Measurements from ENCODE around the gene FAM234B. TPM values are rescaled to one million over a fixed set of nuclear protein-coding genes. Genes with fewer than 3 reads are reported as not detected.

Gene FAM234B
- polyA plus RNA-seq, 1 donor from 2014 or later, result 20.5 TPM

DNA sequence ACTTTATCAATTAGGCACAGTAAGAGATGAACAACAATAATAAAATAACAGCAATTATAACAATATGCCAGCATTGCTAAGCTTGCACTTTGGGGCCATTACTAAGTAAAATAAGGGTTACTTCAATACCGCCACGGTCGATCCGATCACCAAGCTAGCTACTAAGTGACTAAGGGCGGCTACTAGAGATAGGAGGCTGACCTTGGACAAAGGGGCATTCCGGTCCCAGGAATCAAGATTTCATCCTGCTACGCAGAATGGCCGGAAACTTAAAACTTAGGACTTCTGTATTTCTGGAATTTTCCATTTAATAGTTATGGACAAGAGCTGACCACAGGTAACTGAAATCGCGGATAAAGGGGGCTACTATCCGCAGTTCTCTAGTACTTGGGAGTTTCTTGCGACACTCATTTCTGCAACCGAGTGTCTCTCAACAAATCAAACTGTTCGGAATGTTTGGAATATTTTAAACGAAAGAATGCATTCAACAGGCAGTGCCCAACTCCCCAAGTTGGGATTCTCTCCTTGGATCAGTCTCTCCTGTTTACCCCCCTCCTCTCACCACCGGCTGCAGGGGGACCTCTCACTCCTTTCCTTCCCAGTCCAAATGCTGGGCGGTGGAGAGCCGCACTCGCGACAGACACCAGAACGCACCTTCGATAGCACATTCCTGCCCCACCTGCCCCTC is 44.8 kb upstream of the FAM234B start:
- no peak overlapping the region for H3K27ac ChIP-seq (ENCODE audit: low read length)
- no peaks in the 10 kb centered on the region for H3K27me3 ChIP-seq (ENCODE audit: insufficient read depth, low read depth, low read length)
- H3K9ac ChIP-seq (ENCODE audit: low read length), result peak overlapping the region; percentile 65
- peak overlapping the region; percentile 56 for H2AFZ ChIP-seq (ENCODE audit: low read depth, low read length)
- no peaks in the 10 kb centered on the region for H3K9me3 ChIP-seq (ENCODE audit: low read length)
- H3K79me2 ChIP-seq (replicated peaks; ENCODE audit: insufficient read depth, low read length), result no peaks in the 10 kb centered on the region
- no peak overlapping the region for H3K4me2 ChIP-seq (ENCODE audit: low read length)
- no peaks in the 10 kb centered on the region for H3F3A ChIP-seq (ENCODE audit: insufficient read depth, low read length, poor library complexity, severe bottlenecking)
- peak overlapping the region; percentile 84 for H3K4me3 ChIP-seq (ENCODE audit: low read length)
- H3K36me3 ChIP-seq (ENCODE audit: insufficient read depth, low read length), result no peaks in the 10 kb centered on the region
- H4K20me1 ChIP-seq (ENCODE audit: insufficient read depth), result no peaks in the 10 kb centered on the region
- TF ChIP-seq EZH2 (IDR thresholded peaks at IDR 0.05; ENCODE audit: borderline replicate concordance, insufficient read depth, low read length, poor library complexity, severe bottlenecking) (no peak), TAF1 (IDR thresholded peaks at IDR 0.05; ENCODE audit: low read depth) (no peak), MXI1 (conservative IDR thresholded peaks at IDR 0.05; ENCODE audit: poor library complexity, severe bottlenecking) (no peak)
- TF ChIP-seq, protein P1, sequence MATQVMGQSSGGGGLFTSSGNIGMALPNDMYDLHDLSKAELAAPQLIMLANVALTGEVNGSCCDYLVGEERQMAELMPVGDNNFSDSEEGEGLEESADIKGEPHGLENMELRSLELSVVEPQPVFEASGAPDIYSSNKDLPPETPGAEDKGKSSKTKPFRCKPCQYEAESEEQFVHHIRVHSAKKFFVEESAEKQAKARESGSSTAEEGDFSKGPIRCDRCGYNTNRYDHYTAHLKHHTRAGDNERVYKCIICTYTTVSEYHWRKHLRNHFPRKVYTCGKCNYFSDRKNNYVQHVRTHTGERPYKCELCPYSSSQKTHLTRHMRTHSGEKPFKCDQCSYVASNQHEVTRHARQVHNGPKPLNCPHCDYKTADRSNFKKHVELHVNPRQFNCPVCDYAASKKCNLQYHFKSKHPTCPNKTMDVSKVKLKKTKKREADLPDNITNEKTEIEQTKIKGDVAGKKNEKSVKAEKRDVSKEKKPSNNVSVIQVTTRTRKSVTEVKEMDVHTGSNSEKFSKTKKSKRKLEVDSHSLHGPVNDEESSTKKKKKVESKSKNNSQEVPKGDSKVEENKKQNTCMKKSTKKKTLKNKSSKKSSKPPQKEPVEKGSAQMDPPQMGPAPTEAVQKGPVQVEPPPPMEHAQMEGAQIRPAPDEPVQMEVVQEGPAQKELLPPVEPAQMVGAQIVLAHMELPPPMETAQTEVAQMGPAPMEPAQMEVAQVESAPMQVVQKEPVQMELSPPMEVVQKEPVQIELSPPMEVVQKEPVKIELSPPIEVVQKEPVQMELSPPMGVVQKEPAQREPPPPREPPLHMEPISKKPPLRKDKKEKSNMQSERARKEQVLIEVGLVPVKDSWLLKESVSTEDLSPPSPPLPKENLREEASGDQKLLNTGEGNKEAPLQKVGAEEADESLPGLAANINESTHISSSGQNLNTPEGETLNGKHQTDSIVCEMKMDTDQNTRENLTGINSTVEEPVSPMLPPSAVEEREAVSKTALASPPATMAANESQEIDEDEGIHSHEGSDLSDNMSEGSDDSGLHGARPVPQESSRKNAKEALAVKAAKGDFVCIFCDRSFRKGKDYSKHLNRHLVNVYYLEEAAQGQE (IDR thresholded peaks at IDR 0.05; ENCODE audit: borderline replicate concordance), result no peak
- TF ChIP-seq, protein P2, sequence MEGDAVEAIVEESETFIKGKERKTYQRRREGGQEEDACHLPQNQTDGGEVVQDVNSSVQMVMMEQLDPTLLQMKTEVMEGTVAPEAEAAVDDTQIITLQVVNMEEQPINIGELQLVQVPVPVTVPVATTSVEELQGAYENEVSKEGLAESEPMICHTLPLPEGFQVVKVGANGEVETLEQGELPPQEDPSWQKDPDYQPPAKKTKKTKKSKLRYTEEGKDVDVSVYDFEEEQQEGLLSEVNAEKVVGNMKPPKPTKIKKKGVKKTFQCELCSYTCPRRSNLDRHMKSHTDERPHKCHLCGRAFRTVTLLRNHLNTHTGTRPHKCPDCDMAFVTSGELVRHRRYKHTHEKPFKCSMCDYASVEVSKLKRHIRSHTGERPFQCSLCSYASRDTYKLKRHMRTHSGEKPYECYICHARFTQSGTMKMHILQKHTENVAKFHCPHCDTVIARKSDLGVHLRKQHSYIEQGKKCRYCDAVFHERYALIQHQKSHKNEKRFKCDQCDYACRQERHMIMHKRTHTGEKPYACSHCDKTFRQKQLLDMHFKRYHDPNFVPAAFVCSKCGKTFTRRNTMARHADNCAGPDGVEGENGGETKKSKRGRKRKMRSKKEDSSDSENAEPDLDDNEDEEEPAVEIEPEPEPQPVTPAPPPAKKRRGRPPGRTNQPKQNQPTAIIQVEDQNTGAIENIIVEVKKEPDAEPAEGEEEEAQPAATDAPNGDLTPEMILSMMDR (IDR thresholded peaks at IDR 0.05; ENCODE audit: poor library complexity, severe bottlenecking), result no peak
- H3K9me2 ChIP-seq (ENCODE audit: insufficient read depth, low read length), result no peaks in the 10 kb centered on the region

DNA sequence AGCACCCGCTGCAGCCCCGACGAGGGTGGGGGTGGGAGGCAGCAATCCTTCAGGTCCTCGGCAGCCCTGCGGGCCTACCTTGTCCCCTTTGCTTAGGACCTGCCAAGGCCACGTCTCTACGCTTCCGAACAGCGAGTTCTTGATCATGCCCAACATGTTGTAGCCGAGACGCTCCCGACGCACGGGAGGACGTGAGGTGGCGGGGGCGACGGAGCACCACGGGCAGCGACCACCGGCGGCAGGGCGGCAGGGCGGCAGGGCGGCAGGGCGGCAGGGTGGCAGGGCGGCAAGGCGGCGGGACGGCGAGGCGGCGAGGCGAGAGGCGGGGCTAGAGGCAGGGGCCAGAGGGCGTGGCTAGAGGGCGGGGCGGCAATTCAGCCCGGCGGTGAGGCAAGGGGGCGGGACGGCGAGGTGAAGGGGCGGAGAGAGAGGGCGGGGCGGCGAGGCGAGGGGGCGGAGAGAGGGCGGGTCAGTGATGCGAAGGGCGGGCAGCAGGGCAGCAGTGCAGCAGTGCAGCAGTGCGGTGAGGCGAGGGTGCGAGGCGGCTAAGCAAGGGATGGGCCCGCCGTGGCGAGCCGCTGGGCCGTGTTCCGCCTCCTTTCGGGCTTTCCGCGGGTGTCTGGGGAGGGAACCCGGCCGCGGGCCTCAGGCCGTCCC is 44.1 kb upstream of the FAM234B start, which contains the start of gene HEBP1:
HEBP1 (minus strand) TSS at position 307 of the 657 bp plus-strand sequence; CDS start at position 156, 151 bp downstream.
- no peaks in the 10 kb centered on the region for H3K27me3 ChIP-seq (ENCODE audit: insufficient read depth, low read depth, low read length)

More for the DNA sequence above, 44.1 kb upstream of the FAM234B start, which contains the start of gene HEBP1:
- Histone ChIP-seq H2AFZ (ENCODE audit: low read depth, low read length) (peak within 1 kb of the TSS; percentile 56), H4K20me1 (ENCODE audit: insufficient read depth) (no peaks in the 10 kb centered on the region), H3K27ac (ENCODE audit: low read length) (peak within 1 kb of the TSS; percentile 12), H3K9me3 (ENCODE audit: low read length) (no peaks in the 10 kb centered on the region), H3K9me2 (ENCODE audit: insufficient read depth, low read length) (no peaks in the 10 kb centered on the region), H3K36me3 (ENCODE audit: insufficient read depth, low read length) (no peaks in the 10 kb centered on the region), H3F3A (ENCODE audit: insufficient read depth, low read length, poor library complexity, severe bottlenecking) (no peaks in the 10 kb centered on the region), H3K79me2 (replicated peaks; ENCODE audit: insufficient read depth, low read length) (no peaks in the 10 kb centered on the region), H3K4me2 (ENCODE audit: low read length) (peak within 1 kb of the TSS; percentile 94), H3K9ac (ENCODE audit: low read length) (peak within 1 kb of the TSS; percentile 65), H3K4me3 (ENCODE audit: low read length) (peak within 1 kb of the TSS; percentile 84)
- TF ChIP-seq, protein P2 (IDR thresholded peaks at IDR 0.05; ENCODE audit: poor library complexity, severe bottlenecking), result peak; percentile 22
- peak; percentile 65 for TF ChIP-seq POLR2AphosphoS5 (IDR thresholded peaks at IDR 0.05)
- no peak for TF ChIP-seq EP300 (conservative IDR thresholded peaks at IDR 0.05; ENCODE audit: poor library complexity, severe bottlenecking)
- TF ChIP-seq, protein P1 (IDR thresholded peaks at IDR 0.05; ENCODE audit: borderline replicate concordance), result no peak
- TF ChIP-seq MXI1 (conservative IDR thresholded peaks at IDR 0.05; ENCODE audit: poor library complexity, severe bottlenecking), result no peak
- TF ChIP-seq SMC3 (conservative IDR thresholded peaks at IDR 0.05; ENCODE audit: poor library complexity), result peak; percentile 24
